ENCODE results near the gene TRIM34.
"Not testable (repeated sequence)": the region's sequence is repeated elsewhere in the genome, so short reads cannot be mapped to it uniquely, and the experiment has no call there.

TRIM34 gene

DNA sequence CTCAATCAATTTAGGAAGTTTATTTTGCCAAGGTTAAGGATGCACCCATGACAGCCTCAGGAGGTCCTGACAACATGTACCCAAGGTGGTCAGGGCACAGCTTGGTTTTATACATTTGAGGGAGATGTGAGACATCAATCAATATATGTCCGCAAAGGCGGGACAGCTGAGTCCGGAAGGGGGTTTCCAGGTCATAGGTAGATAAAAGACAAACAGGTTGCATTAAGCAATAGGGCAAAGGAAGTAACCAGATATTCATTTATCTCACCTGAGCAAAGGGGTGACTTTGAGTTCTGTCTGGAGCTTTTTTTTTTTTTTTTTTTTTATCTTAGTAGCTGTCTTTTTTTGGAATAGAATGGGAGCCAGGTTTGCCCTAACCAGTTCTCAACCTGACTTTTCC, 2.0 kb upstream of the TRIM34 start:
- no peak for DNase-seq

- no peak for DNase-seq
Observed at GRCh38 chr11:5625281-5625680, 480 bp downstream of the TRIM34 start.

DNA sequence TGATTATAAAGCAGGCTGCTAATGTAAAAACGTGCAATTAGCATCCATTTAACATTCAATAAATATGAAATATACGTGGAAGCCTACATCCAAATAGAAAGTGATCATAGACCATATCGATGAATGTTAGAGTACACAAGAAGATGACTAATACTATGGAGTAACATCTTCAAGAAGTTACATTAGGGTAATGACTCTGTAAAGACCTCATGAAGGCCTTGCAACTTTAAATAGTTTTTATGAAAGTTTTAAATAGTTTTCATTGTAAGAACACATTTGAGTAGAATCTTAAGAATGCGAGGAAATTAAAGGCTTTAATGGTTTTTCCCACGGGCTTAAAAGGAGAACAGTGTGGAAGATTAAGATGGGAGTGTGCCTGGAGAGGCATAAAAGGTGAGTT, 1.4 kb downstream of the TRIM34 start:
- no peak for DNase-seq

- DNase-seq = no peak
Observed at GRCh38 chr11:5631417-5631816, 6.6 kb downstream of the TRIM34 start.

DNA sequence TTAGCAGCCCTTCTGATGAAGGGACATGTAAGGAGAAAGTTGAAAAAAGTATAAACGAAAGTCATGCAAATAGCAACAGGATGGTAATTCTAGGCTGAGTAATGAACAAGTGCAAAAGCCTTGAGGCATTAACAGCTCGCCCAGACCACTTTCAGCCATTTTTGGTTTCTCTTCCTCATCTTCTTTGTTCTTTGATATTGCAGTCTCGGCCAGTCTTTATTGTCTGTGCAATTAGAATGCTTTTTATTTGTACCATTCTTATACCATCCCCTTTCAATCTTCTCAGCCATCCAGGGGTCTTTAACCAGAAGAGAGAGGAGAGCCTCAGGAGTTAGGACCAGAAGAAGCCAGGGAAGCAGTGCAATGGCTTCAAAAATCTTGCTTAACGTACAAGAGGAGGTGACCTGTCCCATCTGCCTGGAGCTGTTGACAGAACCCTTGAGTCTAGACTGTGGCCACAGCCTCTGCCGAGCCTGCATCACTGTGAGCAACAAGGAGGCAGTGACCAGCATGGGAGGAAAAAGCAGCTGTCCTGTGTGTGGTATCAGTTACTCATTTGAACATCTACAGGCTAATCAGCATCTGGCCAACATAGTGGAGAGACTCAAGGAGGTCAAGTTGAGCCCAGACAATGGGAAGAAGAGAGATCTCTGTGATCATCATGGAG, 7.3 kb downstream of the TRIM34 start:
- DNase-seq = no peak

- no peak for DNase-seq
Observed at GRCh38 chr11:5639953-5640352, 15.2 kb downstream of the TRIM34 start.

DNA sequence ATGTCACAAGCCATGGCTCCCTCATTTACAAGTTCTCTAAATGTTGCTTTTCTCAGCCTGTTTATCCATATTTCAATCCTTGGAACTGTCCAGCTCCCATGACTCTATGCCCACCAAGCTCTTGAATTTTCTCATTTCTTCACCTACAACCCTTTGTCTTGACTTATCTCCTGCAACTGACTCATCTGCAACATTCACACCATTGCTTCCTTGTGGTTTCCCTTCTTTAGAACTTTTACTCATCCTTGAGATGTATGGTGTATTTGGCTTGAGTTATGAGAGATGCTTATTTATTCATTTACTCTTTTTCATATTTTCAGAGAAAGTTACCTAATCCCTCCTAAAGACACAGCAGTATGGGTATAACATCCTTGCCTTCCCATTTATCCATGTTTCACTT, 18.8 kb downstream of the TRIM34 start:
- no peak for DNase-seq

GRCh38 chr11:5646139-5646538, 21.3 kb downstream of the TRIM34 start:
- no peak for DNase-seq

GRCh38 chr11:5655474-5655873, 30.7 kb downstream of the TRIM34 start:
- DNase-seq = no peak

DNA sequence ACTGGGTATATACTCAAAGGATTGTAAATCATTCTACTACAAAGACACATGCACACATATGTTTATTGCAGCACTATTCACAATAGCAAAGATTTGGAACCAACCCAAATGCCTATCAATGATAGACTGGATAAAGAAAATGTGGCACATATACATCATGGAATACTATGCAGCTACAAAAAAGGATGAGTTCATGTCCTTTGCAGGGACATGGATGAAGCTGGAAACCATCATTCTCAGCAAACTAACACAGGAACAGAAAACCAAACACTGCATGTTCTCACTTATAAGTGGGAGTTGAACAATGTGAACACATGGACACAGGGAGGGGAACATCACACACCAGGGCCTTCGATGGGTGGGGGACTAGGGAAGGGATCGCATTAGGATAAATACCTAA, 32.2 kb downstream of the TRIM34 start:
- not testable (repeated sequence) for DNase-seq

DNA sequence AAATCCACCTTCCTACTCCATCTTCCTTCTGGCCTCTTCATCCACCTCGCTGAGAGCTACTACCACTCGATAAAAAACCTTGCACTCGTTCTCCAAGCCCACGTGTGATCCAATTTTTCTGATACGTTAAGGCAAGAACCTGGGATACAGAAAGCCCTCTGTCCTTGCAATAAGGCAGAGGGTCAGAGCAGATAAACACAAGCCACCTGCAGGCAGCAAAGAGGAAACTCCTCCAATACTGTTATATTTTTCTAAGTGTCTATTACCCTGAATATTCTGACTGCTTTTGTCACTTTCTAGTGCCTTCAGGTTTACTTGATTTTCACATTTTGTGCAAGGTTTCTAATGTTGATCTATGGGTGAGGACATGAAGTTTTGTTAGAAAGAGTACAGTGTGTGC, 33.5 kb downstream of the TRIM34 start:
- no peak for DNase-seq

GRCh38 chr11:5663511-5663910, 38.7 kb downstream of the TRIM34 start:
- no peak for DNase-seq

GRCh38 chr11:5665051-5665570, 40.3 kb downstream of the TRIM34 start:
- DNase-seq = no peak

- DNase-seq = no peak
Observed at GRCh38 chr11:5665746-5666401, 41.1 kb downstream of the TRIM34 start.

- no peak for DNase-seq
Observed at GRCh38 chr11:5666402-5666793, 41.6 kb downstream of the TRIM34 start.

DNA sequence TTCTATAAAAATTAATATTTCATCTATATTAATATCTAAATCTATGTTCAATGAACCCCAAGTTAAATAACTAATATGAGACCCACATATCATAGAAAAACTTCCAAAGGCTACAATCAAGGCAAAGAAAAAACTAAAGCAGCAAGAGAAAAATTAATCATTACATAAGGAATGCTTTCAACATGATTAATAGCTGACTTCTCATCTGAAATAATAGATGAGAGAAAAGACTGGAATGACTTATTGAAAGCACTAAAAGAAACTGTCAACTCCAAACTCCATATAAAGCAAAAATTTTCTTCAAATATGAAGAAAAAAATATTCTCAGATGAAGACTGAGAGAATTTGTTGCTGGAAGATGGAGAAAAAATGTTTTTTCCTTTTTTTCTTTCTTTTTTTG, 47.0 kb downstream of the TRIM34 start:
- DNase-seq = no peak

DNA sequence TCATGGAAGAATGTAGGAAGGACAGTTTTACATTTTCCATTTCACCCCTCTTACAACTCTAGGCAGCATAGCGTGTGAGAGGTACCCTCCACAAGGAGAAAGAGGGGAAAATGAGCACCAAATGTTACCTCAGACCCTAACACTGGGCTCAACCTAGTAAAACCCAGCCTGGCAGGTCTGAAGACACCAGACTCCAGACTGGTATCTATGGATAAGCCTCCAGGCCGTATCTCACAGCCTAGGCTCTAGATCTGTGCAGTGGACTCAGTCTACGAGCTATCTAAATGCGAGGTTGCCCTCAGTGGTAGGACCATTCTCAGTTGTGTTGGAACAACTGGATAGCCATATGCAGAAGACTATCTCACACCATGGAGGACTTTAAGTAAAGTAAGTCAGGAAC, 49.6 kb downstream of the TRIM34 start:
- no peak for DNase-seq

DNA sequence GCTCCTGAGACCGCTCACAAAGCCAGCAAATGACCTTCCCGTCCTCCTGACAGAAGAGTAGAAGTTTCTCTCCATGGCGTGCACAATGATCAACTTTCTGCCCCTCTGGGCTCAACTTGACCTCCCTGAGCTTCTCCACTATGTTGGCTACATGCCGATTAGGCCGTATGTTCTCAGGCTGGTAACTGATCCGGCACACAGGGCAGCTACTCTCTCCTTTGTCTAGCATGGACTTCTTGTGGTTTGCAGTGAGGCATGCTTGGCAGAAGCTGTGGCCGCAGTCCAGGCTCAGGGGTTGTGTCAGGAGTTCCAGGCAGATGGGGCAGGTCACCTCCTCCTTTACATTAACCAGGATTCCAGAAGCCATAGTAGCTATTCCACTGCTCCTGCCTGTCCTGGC, 55.0 kb downstream of the TRIM34 start:
- DNase-seq = no peak

DNA sequence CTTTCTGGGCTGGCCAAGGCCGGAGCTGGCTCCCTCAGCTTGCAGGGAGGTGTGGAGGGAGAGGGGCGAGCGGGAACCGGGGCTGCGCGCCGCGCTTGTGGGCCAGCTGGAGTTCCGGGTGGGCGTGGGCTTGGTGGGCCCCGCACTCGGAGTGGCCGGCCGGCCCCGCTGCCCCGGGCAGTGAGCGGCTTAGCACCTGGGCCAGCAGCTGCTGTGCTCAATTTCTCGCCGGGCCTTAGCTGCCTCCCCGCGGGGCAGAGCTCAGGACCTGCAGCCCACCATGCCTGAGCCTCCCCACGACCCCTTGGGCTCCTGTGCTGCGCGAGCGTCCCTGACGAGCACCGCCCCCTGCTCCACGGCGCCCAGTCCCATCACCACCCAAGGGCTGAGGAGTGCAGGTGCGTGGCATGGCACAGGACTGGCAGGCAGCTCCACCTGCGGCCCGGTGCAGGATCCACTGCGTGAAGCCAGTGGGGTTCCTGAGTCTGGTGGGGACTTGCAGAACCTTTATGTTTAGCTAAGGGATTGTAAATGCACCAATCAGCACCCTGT, 58.2 kb downstream of the TRIM34 start:
- DNase-seq = not testable (repeated sequence)

DNA sequence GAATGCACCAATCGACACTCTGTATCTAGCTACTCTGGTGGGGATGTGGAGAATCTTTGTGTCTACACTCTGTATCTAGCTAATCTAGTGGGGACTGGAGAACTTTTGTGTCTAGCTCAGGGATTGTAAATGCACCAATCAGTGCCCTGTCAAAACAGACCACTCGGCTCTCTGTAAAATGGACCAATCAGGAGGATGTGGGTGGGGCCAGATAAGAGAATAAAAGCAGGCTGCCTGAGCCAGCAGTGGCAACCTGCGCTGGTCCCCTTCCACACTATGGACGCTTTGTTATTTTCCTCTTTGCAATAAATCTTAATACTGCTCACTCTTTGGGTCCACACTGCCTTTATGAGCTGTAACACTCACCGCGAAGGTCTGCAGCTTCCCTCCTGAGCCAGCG, 58.8 kb downstream of the TRIM34 start:
- peak; percentile 53 to 67 for DNase-seq

- no peak for DNase-seq
Observed at GRCh38 chr11:5684036-5684645, 59.3 kb downstream of the TRIM34 start.

- DNase-seq = peak; percentile 79 to 81
Observed at GRCh38 chr11:5684646-5685362, 60.0 kb downstream of the TRIM34 start, which contains the start of gene TRIM5. Gene TRIM5, minus strand, starts transcription at chr11:5685074. Its CDS starts 4,897 bp downstream, at chr11:5680177.

- DNase-seq = no peak
Observed at GRCh38 chr11:5686426-5686825, 61.6 kb downstream of the TRIM34 start.

Measured in CD4-positive, alpha-beta T cell treated with Interleukin-1 beta for 1 hour (primary cell).